Lung (tissue), 12 donors: Measurements from ENCODE around the gene EIF4A3. TPM values are rescaled to one million over a fixed set of nuclear protein-coding genes. Genes with fewer than 3 reads are reported as not detected.

ENCODE experiments used
- ATAC-seq: fragments of 200-7000 bp; cut with Tn5 transposase; one replicate; pipeline ENCODE4 v1.9.1; 2020; ENCODE audit warnings: moderate number of reproducible peaks; ENCODE audit not compliant: insufficient read depth, low FRiP score
- DNase-seq, 3 donors: peaks; one replicate each; pipeline ENCODE4 v3.0.0-alpha.2; 2013 to 2017
- H3K27ac ChIP-seq, 2 donors: one replicate each; pipeline ENCODE4 v1.5.1; 2013; ENCODE audit warnings: mild to moderate bottlenecking in 2 of 2, moderate library complexity in 2 of 2, control low read depth in 1 of 2, inconsistent platforms in 1 of 2, low read depth in 1 of 2, low read length in 1 of 2
- H3K27me3 ChIP-seq, 3 donors: one replicate each; pipeline ENCODE4 v1.5.1; 2013; ENCODE audit warnings: low read length in 2 of 3; ENCODE audit not compliant: control insufficient read depth in 3 of 3, insufficient read depth in 3 of 3
- H3K36me3 ChIP-seq, 4 donors: one replicate each; pipeline ENCODE4 v1.5.1; 2013; ENCODE audit warnings: low read length in 4 of 4, mild to moderate bottlenecking in 1 of 4, moderate library complexity in 1 of 4; ENCODE audit not compliant: control insufficient read depth in 4 of 4, insufficient read depth in 4 of 4
- H3K4me1 ChIP-seq, 5 donors: one replicate each; pipeline ENCODE4 v1.5.1; 2013; ENCODE audit warnings: low read length in 5 of 5, mild to moderate bottlenecking in 2 of 5, moderate library complexity in 1 of 5; ENCODE audit not compliant: control insufficient read depth in 5 of 5, insufficient read depth in 5 of 5
- H3K4me3 ChIP-seq: one replicate; pipeline ENCODE4 v1.5.1; 2013; ENCODE audit warnings: mild to moderate bottlenecking, control low read depth, moderate library complexity
- H3K9ac ChIP-seq, 2 donors: one replicate each; pipeline ENCODE4 v1.5.1; 2013; ENCODE audit warnings: low read length in 2 of 2, control low read depth in 1 of 2; ENCODE audit not compliant: insufficient read depth in 1 of 2
- H3K9me3 ChIP-seq, 4 donors: one replicate each; pipeline ENCODE4 v1.5.1; 2013; ENCODE audit warnings: low read length in 3 of 4, mild to moderate bottlenecking in 1 of 4, moderate library complexity in 1 of 4; ENCODE audit not compliant: control insufficient read depth in 4 of 4, insufficient read depth in 3 of 4
- CTCF ChIP-seq: IDR thresholded peaks from 2 replicates; pipeline ENCODE4 v1.5.1; 2012; ENCODE audit warnings: mild to moderate bottlenecking; ENCODE audit errors: control extremely low read depth, extremely low read depth
- WGBS, 2 donors: extraction: QIAGEN DNeasy Blood & Tissue Kit; methylation state at CpG; one replicate each; pipeline ENCODE4 v1.1.7; 2013; 5-methylcytosine and 5-hydroxymethylcytosine counted together
- polyA plus RNA-seq, 2 donors: library from polyadenylated mRNA; stranded (reverse); fragments of 200-250 nt; gene quantifications; one replicate each; pipeline ENCODE4 v1.2.1, GENCODE V29; 2013
- total RNA-seq, 2 donors: library from RNA; depleted of rRNA in 1 of 2; stranded (reverse); fragments of >200 nt in 1 of 2; gene quantifications; one replicate each; pipeline ENCODE4 v1.2.1, GENCODE V29; 2014 to 2021
- donor health status: control.
- donor health status: control.
- donor health status: Bipolar disorder and iron deficiency.
- donor health status: healthy.
- donor health status: DM: yes; HTN: yes; CAD: no.

Gene EIF4A3
- total and polyA plus RNA-seq, 4 donors: 37.4 to 112 (median 62.4) TPM

- TF ChIP-seq CTCF: no peak
- DNase-seq: no peak
- Histone ChIP-seq H3K9me3 (no peaks in the 10 kb centered on the region), H3K4me1 (peaks cover 0 to 10% (median 4%) of the 10 kb centered on the region in 5 donors), H3K9ac (no peak overlapping the region), H3K27me3 (no peaks in the 10 kb centered on the region), H3K36me3 (no peaks in the 10 kb centered on the region), H3K27ac (no peak overlapping the region), H3K4me3 (no peak overlapping the region)
- 88 to 89% methylated on average over 14 of the region's 14 CpGs for WGBS, 2 donors
- ATAC-seq: no peak
Observed at GRCh38 chr17:80195141-80195540, 48.2 kb upstream of the EIF4A3 start.

- no peaks in the 10 kb centered on the region for H3K36me3 ChIP-seq
- no peak overlapping the region for H3K9ac ChIP-seq
- peak; percentile 42 to 53 (median 50) for DNase-seq
- no peak for TF ChIP-seq CTCF
- no peak overlapping the region for H3K4me3 ChIP-seq
- WGBS, 2 donors: 52 to 57% methylated on average over 29 of the region's 29 CpGs
- no peaks in the 10 kb centered on the region for H3K9me3 ChIP-seq
- H3K27ac ChIP-seq: peak overlapping the region in 1 of 2 donors; percentile 15
- H3K27me3 ChIP-seq: no peaks in the 10 kb centered on the region
- no peak for ATAC-seq
- peaks cover 0 to 10% (median 4%) of the 10 kb centered on the region in 5 donors for H3K4me1 ChIP-seq
Observed at GRCh38 chr17:80191865-80192661, 45.1 kb upstream of the EIF4A3 start.

GRCh38 chr17:80191192-80191591 is 44.3 kb upstream of the EIF4A3 start:
- ATAC-seq (no peak), DNase-seq (no peak)
- H3K36me3 ChIP-seq: no peaks in the 10 kb centered on the region
- no peaks in the 10 kb centered on the region for H3K27me3 ChIP-seq
- no peak overlapping the region for H3K4me3 ChIP-seq
- no peaks in the 10 kb centered on the region for H3K9me3 ChIP-seq
- 85 to 90% methylated on average over 20 of the region's 20 CpGs for WGBS, 2 donors
- no peak for TF ChIP-seq CTCF
- H3K4me1 ChIP-seq: peaks cover 0 to 10% (median 4%) of the 10 kb centered on the region in 5 donors
- no peak overlapping the region for H3K9ac ChIP-seq
- no peak overlapping the region for H3K27ac ChIP-seq

- Histone ChIP-seq H3K27ac (no peak overlapping the region), H3K36me3 (no peaks in the 10 kb centered on the region), H3K4me1 (peaks cover 0 to 10% (median 4%) of the 10 kb centered on the region in 5 donors), H3K9me3 (no peaks in the 10 kb centered on the region), H3K9ac (no peak overlapping the region), H3K27me3 (no peaks in the 10 kb centered on the region), H3K4me3 (no peak overlapping the region)
- DNase-seq: no peak
- ATAC-seq: no peak
- TF ChIP-seq CTCF: no peak
- 94 to 98% methylated on average over 10 of the region's 10 CpGs for WGBS, 2 donors
Observed at GRCh38 chr17:80190716-80191115, 43.8 kb upstream of the EIF4A3 start.
